ENCODE results near the gene TSNAX.

GRCh38 chr1:231604276-231604621 lies 75.8 kb downstream of the TSNAX start:
- TF ChIP-seq REST (IDR thresholded peaks at IDR 0.05; ENCODE audit: insufficient replicate concordance, low read depth) (no peak), POLR2AphosphoS5 (IDR thresholded peaks at IDR 0.05; ENCODE audit: low read depth) (no peak), CTCF (IDR thresholded peaks at IDR 0.05; ENCODE audit: insufficient read depth, low read length) (no peak), GABPA (IDR thresholded peaks at IDR 0.05; ENCODE audit: low read depth) (no peak)

All from HL-60 (cell line).